ENCODE measurements around the gene DDC. TPM values are rescaled to one million over a fixed set of nuclear protein-coding genes. Genes with fewer than 3 reads are reported as not detected.

The DDC gene
- total RNA-seq, 2 donors from 2014 or later: not detected

GRCh38 chr7:50422858-50423257 is 142.3 kb downstream of the DDC start:
- Histone ChIP-seq H3K36me3 (no peaks in the 10 kb centered on the region), H3K9me3 (no peaks in the 10 kb centered on the region), H3K4me3 (no peak overlapping the region), H3K27ac (no peak overlapping the region), H3K4me1 (no peaks in the 10 kb centered on the region), H3K27me3 (no peaks in the 10 kb centered on the region)
- DNase-seq (ENCODE audit: low spot score): no peak
- no peak for TF ChIP-seq CTCF (IDR thresholded peaks at IDR 0.05)

GRCh38 chr7:50421043-50421442 is 144.2 kb downstream of the DDC start:
- TF ChIP-seq CTCF (IDR thresholded peaks at IDR 0.05): no peak
- no peak for DNase-seq (ENCODE audit: low spot score)

GRCh38 chr7:50418526-50419290 is 146.5 kb downstream of the DDC start:
- H3K27ac ChIP-seq: no peak overlapping the region
- H3K9me3 ChIP-seq: no peaks in the 10 kb centered on the region
- no peak overlapping the region for H3K4me3 ChIP-seq
- no peaks in the 10 kb centered on the region for H3K4me1 ChIP-seq
- H3K36me3 ChIP-seq: no peaks in the 10 kb centered on the region
- TF ChIP-seq CTCF (IDR thresholded peaks at IDR 0.05): no peak
- no peak for DNase-seq (ENCODE audit: low spot score)
- H3K27me3 ChIP-seq: no peaks in the 10 kb centered on the region

More at GRCh38 chr7:50421043-50421442, 144.2 kb downstream of the DDC start:
- Histone ChIP-seq H3K4me1 (no peaks in the 10 kb centered on the region), H3K9me3 (no peaks in the 10 kb centered on the region), H3K27ac (no peak overlapping the region), H3K36me3 (no peaks in the 10 kb centered on the region), H3K4me3 (no peak overlapping the region), H3K27me3 (no peaks in the 10 kb centered on the region)

- no peaks in the 10 kb centered on the region for H3K4me1 ChIP-seq
- DNase-seq (ENCODE audit: low spot score): peak; percentile 70
- no peaks in the 10 kb centered on the region for H3K36me3 ChIP-seq
- no peaks in the 10 kb centered on the region for H3K9me3 ChIP-seq
- peak; percentile 75 to 83 for TF ChIP-seq CTCF (IDR thresholded peaks at IDR 0.05)
- H3K4me3 ChIP-seq: no peak overlapping the region
- no peak overlapping the region for H3K27ac ChIP-seq
- H3K27me3 ChIP-seq: no peaks in the 10 kb centered on the region
These were observed 147.1 kb downstream of the DDC start for GRCh38 chr7:50418086-50418515.

GRCh38 chr7:50416527-50417182 is 148.6 kb downstream of the DDC start:
- H3K4me1 ChIP-seq: no peaks in the 10 kb centered on the region
- H3K36me3 ChIP-seq: no peaks in the 10 kb centered on the region
- H3K4me3 ChIP-seq: no peak overlapping the region
- DNase-seq (ENCODE audit: low spot score): peak; percentile 55
- H3K9me3 ChIP-seq: no peaks in the 10 kb centered on the region
- no peak overlapping the region for H3K27ac ChIP-seq
- no peaks in the 10 kb centered on the region for H3K27me3 ChIP-seq
- TF ChIP-seq CTCF (IDR thresholded peaks at IDR 0.05): no peak
